Chondrocyte (in vitro differentiated cells): ENCODE results near the gene DGKD. TPM values are rescaled to one million over a fixed set of nuclear protein-coding genes. Genes with fewer than 3 reads are reported as not detected.

ENCODE experiments used
- DNase-seq: peaks from one replicate; pipeline ENCODE4 v3.0.0; 2021; ENCODE audit warnings: mixed read lengths, low spot score
- H3K27ac Mint-ChIP-seq: one replicate; pipeline ENCODE4 v1.8.0; 2021; ENCODE audit warnings: mild to moderate bottlenecking, moderate library complexity, mixed read lengths; ENCODE audit not compliant: unreplicated experiment
- H3K27me3 Mint-ChIP-seq: 2 replicates; pipeline ENCODE4 v1.8.0; 2021; ENCODE audit warnings: low read depth, mixed read lengths
- H3K36me3 Mint-ChIP-seq: 2 replicates; pipeline ENCODE4 v1.8.0; 2021; ENCODE audit warnings: low read depth, mixed read lengths
- H3K4me1 Mint-ChIP-seq: 2 replicates; pipeline ENCODE4 v1.8.0; 2021; ENCODE audit warnings: low read depth, mild to moderate bottlenecking, mixed read lengths
- H3K4me3 Mint-ChIP-seq: one replicate; pipeline ENCODE4 v1.8.0; 2021; ENCODE audit warnings: mild to moderate bottlenecking, moderate library complexity, mixed read lengths; ENCODE audit not compliant: unreplicated experiment
- H3K9me3 Mint-ChIP-seq: 2 replicates; pipeline ENCODE4 v1.8.0; 2021; ENCODE audit warnings: low read depth, mixed read lengths
- total RNA-seq: library from RNA; stranded (reverse); gene quantifications from 3 replicates; pipeline ENCODE4 v1.2.1, GENCODE V29; 2021
- TF ChIP-seq, protein P1 (sequence below): fragments of 200-600 bp; sonication (generic); IDR thresholded peaks from 2 replicates; pipeline ENCODE4 v1.5.0; 2021; ENCODE audit warnings: antibody characterized with exemption, mild to moderate bottlenecking, moderate library complexity

DGKD gene
- total RNA-seq, 1 donor from 2014 or later, result 66.3 TPM

DNA sequence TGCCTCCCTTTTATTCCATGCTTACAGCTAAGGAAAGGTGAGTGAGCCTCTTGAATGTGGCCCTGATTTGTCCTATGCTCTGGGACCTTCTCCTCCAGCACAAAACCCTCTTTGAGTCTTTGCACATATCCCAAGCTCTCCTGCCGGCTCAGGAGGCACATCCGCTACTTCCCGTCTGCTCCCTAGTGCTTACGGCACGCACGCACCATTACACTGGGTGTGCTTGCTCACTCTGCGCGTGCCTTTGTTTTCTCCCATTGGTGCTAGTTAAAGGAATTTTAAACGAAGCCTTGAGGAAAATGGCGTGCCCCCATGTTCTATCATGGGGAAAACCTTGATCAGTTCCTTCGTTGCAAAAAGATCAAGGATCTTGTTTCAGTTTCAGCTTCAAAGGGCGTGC is 7.9 kb upstream of the DGKD start:
- peaks cover 21% of the 10 kb centered on the region for H3K4me1 Mint-ChIP-seq
- TF ChIP-seq, protein P1, sequence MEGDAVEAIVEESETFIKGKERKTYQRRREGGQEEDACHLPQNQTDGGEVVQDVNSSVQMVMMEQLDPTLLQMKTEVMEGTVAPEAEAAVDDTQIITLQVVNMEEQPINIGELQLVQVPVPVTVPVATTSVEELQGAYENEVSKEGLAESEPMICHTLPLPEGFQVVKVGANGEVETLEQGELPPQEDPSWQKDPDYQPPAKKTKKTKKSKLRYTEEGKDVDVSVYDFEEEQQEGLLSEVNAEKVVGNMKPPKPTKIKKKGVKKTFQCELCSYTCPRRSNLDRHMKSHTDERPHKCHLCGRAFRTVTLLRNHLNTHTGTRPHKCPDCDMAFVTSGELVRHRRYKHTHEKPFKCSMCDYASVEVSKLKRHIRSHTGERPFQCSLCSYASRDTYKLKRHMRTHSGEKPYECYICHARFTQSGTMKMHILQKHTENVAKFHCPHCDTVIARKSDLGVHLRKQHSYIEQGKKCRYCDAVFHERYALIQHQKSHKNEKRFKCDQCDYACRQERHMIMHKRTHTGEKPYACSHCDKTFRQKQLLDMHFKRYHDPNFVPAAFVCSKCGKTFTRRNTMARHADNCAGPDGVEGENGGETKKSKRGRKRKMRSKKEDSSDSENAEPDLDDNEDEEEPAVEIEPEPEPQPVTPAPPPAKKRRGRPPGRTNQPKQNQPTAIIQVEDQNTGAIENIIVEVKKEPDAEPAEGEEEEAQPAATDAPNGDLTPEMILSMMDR, result no peak
- H3K9me3 Mint-ChIP-seq, result no peaks in the 10 kb centered on the region
- H3K27me3 Mint-ChIP-seq, result no peaks in the 10 kb centered on the region
- H3K4me3 Mint-ChIP-seq, result no peak overlapping the region
- H3K36me3 Mint-ChIP-seq, result no peaks in the 10 kb centered on the region
- no peak overlapping the region for H3K27ac Mint-ChIP-seq
- peak; percentile 56 for DNase-seq

DNA sequence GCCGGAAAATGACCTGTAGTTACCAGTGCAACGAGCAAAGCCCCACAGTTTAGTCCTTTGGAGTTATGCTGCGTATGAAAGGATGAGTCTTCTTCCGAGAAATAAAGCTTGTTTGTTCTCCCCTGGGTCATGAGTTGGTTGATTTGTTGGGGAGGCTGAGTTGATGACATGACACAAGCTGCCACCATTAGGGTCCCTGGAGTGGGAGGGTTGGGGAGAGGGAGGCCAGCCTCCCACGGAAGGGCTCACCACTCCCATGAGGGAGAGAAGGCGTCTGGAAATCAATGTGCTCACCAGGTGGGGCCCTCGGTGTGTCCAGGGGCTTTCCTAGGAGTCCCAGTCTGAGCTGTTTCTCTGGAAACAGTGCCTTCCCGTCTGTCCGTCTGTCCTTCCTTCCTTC is 7.4 kb upstream of the DGKD start:
- Mint-ChIP-seq H3K36me3 (no peaks in the 10 kb centered on the region), H3K27me3 (no peaks in the 10 kb centered on the region), H3K4me1 (peaks cover 24% of the 10 kb centered on the region), H3K27ac (no peak overlapping the region), H3K9me3 (no peaks in the 10 kb centered on the region), H3K4me3 (no peak overlapping the region)
- peak; percentile 55 for DNase-seq
- TF ChIP-seq, protein P1, result no peak

DNA sequence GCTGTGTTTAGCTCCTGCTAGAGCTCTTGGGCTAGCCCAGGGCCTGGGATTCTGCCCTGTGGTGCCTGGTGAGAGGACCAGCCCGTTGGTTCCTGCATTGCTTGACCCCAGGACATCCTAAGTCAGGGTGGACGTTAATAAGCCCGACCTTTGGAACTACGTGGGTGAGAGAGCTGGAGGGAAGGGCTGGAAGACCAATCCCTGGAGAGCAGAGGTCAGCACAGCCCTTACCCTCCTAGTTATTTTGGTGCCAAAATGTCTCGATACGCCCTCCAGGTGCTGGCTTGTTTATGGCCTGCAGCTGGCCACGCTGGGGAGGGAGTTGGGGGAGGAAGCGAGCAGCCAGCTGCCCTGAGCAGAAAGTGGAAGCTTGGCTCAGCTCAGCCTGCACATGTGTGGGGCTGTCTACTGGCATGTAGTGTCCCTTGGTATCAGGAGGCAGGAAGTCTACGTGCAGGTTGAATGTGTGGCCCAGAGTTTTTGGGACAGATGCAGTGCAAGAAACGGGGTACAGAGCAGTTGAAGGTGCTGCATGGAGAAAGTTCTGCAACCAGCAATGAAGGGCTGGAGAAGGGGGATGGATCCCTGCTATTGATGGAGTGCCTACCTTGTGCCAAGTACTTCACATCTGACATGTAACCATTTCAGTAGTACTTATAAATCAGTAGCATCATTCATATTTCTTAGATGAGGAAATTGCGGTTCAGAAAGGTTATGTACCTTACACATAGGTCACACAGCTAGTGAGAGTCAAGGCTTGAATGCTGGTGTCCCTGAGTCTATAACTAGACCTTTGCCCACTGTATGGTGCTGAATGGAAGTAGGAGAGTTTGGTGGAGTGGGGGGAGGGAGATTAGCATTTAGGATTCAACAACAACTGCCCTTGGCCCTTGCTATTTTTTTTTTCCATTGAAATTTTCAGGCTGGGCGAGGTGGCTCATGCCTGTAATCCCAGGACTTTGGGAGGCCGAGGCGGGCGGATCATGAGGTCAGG is 5.0 kb upstream of the DGKD start:
- no peak for DNase-seq
- TF ChIP-seq, protein P1, result no peak
- Mint-ChIP-seq H3K4me3 (no peak overlapping the region), H3K27ac (no peak overlapping the region), H3K36me3 (no peaks in the 10 kb centered on the region), H3K9me3 (no peaks in the 10 kb centered on the region), H3K4me1 (peaks cover 41% of the 10 kb centered on the region), H3K27me3 (no peaks in the 10 kb centered on the region)

DNA sequence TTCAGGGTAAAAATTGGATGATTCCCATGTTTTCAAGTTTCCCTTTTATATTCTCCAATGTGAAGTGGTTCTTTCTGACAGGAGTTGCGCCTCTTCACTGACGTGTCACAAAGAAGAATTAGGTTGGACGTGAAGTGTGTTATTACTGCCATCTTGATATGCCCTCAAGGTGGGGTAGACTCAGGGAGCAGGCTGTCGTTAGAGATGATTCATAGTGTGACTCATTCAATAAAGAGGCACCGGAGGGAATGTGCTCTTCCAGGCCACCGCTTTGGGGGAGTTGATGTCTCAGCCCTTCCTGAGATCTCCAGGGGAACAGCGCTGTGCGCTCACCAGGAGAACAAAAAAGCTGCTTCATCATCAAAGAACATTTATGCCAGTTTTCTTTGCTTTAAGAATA is 3.6 kb upstream of the DGKD start:
- Mint-ChIP-seq H3K4me3 (no peak overlapping the region), H3K27ac (peak overlapping the region; percentile 87), H3K4me1 (peaks cover 48% of the 10 kb centered on the region), H3K36me3 (no peaks in the 10 kb centered on the region), H3K9me3 (no peaks in the 10 kb centered on the region), H3K27me3 (no peaks in the 10 kb centered on the region)
- no peak for DNase-seq
- TF ChIP-seq, protein P1, result peak; percentile 43

DNA sequence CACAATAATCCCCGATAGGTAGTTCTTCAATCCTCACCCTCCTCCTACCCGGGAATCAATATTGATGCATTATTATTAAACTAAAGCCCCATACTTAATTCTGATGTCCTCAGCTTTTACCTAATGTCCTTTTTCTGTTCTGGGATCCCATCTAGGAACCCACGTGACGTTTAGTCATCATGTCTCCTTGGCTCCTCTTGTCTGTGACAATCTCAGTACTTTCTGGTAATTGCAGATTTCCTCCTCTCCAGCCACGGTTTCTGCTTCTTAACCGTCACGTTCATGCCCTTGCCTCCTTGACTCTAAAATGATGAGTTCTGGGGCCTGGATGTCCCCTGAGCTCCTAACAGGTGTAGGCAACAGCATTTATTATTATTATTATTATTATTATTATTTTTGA is 2.9 kb upstream of the DGKD start:
- Mint-ChIP-seq H3K36me3 (no peaks in the 10 kb centered on the region), H3K27ac (peak overlapping the region; percentile 87), H3K9me3 (no peaks in the 10 kb centered on the region), H3K4me3 (no peak overlapping the region), H3K4me1 (peaks cover 55% of the 10 kb centered on the region), H3K27me3 (no peaks in the 10 kb centered on the region)
- no peak for DNase-seq
- TF ChIP-seq, protein P1, result no peak
